Spleen (tissue), 7 donors: Measurements from ENCODE around the gene DMXL1.

Experiments used
- CTCF ChIP-seq, 11 experiments: fragments of 200-600 bp in 7 of 11; fragments of 450-650 bp in 4 of 11; sonication (generic) in 4 of 11; IDR thresholded peaks in 8 of 11; conservative IDR thresholded peaks in 3 of 11; 1 replicate in 7 of 11; 2 replicates in 4 of 11; pipeline versions ENCODE4 v1.4.0 to v1.8.0; 2016 to 2021; ENCODE audit warnings: antibody characterized with exemption in 11 of 11, inconsistent platforms in 4 of 11, mild to moderate bottlenecking in 1 of 11
- POLR2A ChIP-seq, 3 donors: fragments of 450-650 bp; IDR thresholded peaks; one replicate each; pipeline ENCODE4 v1.5.1; 2017; ENCODE audit warnings: antibody characterized with exemption in 3 of 3, mild to moderate bottlenecking in 1 of 3
- donor health status: DM: no; HTN: no; CAD: no; lungs with moderate emphysema.
- donor health status: DM: no; HTN: no; CAD: no.
- donor health status: DM: no; HTN: no; CAD: no.

DNA sequence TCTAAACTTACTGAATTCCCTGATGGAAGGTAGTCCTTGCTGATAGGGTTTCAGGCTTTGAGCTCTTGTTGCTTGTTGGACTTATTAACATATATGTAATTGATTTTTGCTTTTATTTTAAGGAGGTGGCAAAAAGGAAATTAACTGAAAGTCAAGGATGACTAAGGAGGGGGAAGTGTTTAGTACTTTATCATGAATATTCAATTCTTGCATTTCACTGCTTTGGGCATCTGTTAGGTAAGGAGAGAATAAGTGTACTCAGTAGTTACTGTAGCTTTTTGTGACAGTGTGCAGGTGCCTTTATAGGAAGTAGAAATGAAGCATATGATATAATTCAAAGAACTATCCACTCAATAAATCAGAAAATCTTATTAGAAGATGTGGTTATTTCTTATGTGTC lies 47.1 kb downstream of the DMXL1 start:
- no peak for TF ChIP-seq CTCF (IDR thresholded peaks at IDR 0.05 in 8 of 11, conservative IDR thresholded peaks at IDR 0.05 in 3 of 11)
- no peak for TF ChIP-seq POLR2A (IDR thresholded peaks at IDR 0.05)
